Mucosa of descending colon (tissue), 3 donors: ENCODE data around the gene SPIB. TPM values are rescaled to one million over a fixed set of nuclear protein-coding genes. Genes with fewer than 3 reads are reported as not detected.
"Not testable (repeated sequence)": the region's sequence is repeated elsewhere in the genome, so short reads cannot be mapped to it uniquely, and the experiment has no call there.

Experiments used
- ATAC-seq: fragments of 200-7000 bp; cut with Tn5 transposase; one replicate; pipeline ENCODE4 v1.9.1; 2020; ENCODE audit warnings: mild to moderate bottlenecking, moderate library complexity
- DNase-seq, 3 donors: peaks; one replicate each; pipeline ENCODE4 v3.0.0-alpha.2; 2020
- H3K36me3 ChIP-seq: fragments of 200-600 bp; one replicate; pipeline ENCODE4 v1.8.0; 2021; ENCODE audit warnings: low read depth, mild to moderate bottlenecking
- H3K4me1 ChIP-seq: fragments of 200-600 bp; one replicate; pipeline ENCODE4 v1.8.0; 2021; ENCODE audit warnings: low read depth, mild to moderate bottlenecking
- H3K4me3 ChIP-seq: fragments of 200-600 bp; one replicate; pipeline ENCODE4 v1.8.0; 2021; ENCODE audit warnings: mild to moderate bottlenecking
- H3K9me3 ChIP-seq: fragments of 200-600 bp; one replicate; pipeline ENCODE4 v1.8.0; 2021; ENCODE audit warnings: mild to moderate bottlenecking
- intact Hi-C, 2 donors: fragments of 100-400 bp; cut with DNase I in 1 of 2; cut with micrococcal nuclease in 1 of 2; formaldehyde crosslinking; loops; one replicate each; pipeline versions ENCODE4 v1.11.0 to v1.11.1; 2022; cut with DNase I, micrococcal nuclease
- total RNA-seq, 3 donors: library from RNA; stranded (reverse); fragmentation: NEBNext Ultra II Directional in 2 of 3; extraction: Animal tissue kit (Norgen Biotek cat#: 25700) in 2 of 3; gene quantifications; one replicate each; pipeline versions ENCODE4 v1.2.1 to v1.2.4, GENCODE V29; 2021 to 2023
- TF ChIP-seq, protein P1 (sequence below): fragments of 200-600 bp; IDR thresholded peaks from one replicate; pipeline ENCODE4 v1.8.0; 2022; ENCODE audit warnings: antibody characterized with exemption, mild to moderate bottlenecking
- donor health status: DM: no; HTN: no; CAD: no; lungs with moderate emphysema.
- donor health status: DM: no; HTN: no; CAD: no.
- donor health status: DM: no; HTN: yes; CAD: no.

SPIB gene
- total RNA-seq, 3 donors from 2014 or later, result 21.5 to 83.1 (median 61.6) TPM

DNA sequence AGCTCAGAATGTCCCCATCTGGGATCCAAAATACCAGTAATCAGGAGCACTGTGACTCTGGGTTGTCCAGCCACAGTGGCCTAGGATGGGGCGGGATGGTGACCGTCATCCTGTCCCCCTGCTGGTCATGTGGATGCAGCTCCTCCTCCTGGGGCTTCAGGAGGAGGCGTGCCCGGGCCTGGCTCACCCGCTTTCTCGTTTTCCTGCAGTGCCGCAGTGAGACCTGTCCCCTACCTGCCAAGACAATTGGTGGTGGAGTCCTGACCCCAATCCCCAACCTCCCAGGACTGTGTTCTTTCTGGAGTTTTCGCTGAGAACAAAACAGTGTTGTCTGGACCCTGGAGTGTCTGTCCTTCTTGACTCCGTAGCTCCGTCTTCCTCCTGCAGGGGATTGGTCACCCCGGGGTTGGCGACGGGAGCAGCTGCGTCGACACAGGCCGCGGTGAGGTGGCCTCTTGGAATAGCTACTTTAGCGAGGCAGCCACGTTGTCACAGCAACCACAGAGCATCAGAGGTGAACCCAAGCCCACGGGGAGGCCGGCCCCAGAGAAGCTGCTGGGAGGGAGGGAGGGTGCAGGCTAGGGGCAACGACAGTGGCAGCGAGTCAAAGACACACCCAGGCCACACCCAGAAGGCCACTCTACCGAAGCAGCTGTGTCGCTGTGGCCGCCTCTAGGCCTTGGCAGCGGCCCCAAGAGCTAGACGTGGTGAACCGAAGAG, 47.4 kb downstream of the SPIB start:
- DNase-seq (peak; percentile 75 to 79 (median 76)), ATAC-seq (peak; percentile 90)
- Histone ChIP-seq H3K4me3 (no peak overlapping the region), H3K36me3 (no peaks in the 10 kb centered on the region), H3K9me3 (no peaks in the 10 kb centered on the region), H3K4me1 (no peaks in the 10 kb centered on the region)
- intact Hi-C loops, result loop anchor here in 1 of 2 donors (10.0 kb wide), 1 partner anchor 101 kb away; the partner anchor contains the start of gene NAPSA
- TF ChIP-seq, protein P1, sequence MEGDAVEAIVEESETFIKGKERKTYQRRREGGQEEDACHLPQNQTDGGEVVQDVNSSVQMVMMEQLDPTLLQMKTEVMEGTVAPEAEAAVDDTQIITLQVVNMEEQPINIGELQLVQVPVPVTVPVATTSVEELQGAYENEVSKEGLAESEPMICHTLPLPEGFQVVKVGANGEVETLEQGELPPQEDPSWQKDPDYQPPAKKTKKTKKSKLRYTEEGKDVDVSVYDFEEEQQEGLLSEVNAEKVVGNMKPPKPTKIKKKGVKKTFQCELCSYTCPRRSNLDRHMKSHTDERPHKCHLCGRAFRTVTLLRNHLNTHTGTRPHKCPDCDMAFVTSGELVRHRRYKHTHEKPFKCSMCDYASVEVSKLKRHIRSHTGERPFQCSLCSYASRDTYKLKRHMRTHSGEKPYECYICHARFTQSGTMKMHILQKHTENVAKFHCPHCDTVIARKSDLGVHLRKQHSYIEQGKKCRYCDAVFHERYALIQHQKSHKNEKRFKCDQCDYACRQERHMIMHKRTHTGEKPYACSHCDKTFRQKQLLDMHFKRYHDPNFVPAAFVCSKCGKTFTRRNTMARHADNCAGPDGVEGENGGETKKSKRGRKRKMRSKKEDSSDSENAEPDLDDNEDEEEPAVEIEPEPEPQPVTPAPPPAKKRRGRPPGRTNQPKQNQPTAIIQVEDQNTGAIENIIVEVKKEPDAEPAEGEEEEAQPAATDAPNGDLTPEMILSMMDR, result no peak

DNA sequence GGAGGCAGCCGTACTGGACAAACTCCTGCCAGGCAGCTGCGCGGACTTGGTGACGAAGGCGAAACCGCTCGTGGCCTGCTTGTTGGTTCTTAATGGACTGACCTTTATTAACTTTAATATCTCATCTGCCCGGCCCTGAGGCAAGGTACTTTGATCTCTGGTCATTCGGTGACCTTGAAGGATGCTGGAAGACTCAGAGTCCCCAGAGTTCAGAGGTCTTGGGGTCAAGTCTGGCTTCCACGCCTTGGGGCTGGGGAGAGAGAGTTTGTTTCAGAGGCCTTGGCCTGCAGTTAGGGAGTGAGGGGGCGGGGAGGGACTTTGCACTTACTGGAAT, 47.9 kb downstream of the SPIB start:
- TF ChIP-seq, protein P1, result no peak
- DNase-seq, result peak in 1 of 3 donors; percentile 29
- Histone ChIP-seq H3K4me3 (no peak overlapping the region), H3K36me3 (no peaks in the 10 kb centered on the region), H3K4me1 (no peaks in the 10 kb centered on the region), H3K9me3 (no peaks in the 10 kb centered on the region)
- intact Hi-C loops, result loop anchor here in 1 of 2 donors (10.0 kb wide), 1 partner anchor 102 kb away; the partner anchor contains the start of gene NAPSA
- no peak for ATAC-seq

DNA sequence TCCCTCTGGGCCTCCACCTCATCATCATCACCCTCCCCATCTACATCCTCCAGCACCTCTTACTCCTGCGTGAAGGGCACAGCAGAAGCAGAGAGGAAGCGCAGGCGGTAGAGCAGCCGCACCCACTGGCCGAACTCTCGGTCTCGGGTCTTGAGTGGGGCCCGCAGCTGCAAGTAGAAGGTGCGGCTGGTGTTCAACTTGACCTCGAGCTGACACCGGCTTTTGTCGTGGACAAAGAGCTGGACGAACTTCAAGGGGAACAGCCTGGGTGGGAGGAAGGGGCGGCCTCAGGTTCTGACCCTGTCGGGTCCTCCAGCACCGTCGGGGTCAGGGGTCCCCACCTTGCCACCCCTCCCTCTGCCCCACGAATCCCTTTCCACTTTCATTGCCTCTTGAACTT, 48.8 kb downstream of the SPIB start:
- intact Hi-C loops, result loop anchor here in 1 of 2 donors (10.0 kb wide), 1 partner anchor 103 kb away; the partner anchor contains the start of gene NAPSA
- ATAC-seq (no peak), DNase-seq (no peak)
- TF ChIP-seq, protein P1, result no peak
- Histone ChIP-seq H3K4me1 (no peaks in the 10 kb centered on the region), H3K4me3 (no peak overlapping the region), H3K9me3 (no peaks in the 10 kb centered on the region), H3K36me3 (no peaks in the 10 kb centered on the region)

DNA sequence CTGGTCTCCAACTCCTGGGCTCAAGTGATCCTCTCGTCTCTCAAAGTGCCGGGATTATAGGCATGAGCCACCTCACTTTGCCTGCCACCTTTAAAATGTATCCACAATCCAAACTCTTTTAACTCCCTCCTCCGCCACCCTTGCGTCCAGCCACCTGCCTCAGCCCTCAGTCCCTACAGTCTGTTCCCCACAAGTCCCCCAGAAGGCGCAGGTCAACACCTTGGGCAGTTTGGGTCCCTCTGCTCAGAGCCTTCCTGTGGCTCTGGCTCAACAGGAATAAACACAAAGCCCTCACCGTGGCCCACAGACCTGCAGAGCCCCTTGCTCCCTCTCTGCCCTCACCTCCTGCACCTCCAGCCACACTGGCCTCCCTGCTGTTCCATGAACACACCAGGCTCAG, 50.1 kb downstream of the SPIB start:
- TF ChIP-seq, protein P1, result no peak
- intact Hi-C loops, result loop anchor here in 1 of 2 donors (10.0 kb wide), 1 partner anchor 104 kb away; the partner anchor contains the start of gene NAPSA
- ATAC-seq, result no peak
- no peak for DNase-seq
- Histone ChIP-seq H3K4me3 (no peak overlapping the region), H3K36me3 (no peaks in the 10 kb centered on the region), H3K4me1 (no peaks in the 10 kb centered on the region), H3K9me3 (no peaks in the 10 kb centered on the region)

DNA sequence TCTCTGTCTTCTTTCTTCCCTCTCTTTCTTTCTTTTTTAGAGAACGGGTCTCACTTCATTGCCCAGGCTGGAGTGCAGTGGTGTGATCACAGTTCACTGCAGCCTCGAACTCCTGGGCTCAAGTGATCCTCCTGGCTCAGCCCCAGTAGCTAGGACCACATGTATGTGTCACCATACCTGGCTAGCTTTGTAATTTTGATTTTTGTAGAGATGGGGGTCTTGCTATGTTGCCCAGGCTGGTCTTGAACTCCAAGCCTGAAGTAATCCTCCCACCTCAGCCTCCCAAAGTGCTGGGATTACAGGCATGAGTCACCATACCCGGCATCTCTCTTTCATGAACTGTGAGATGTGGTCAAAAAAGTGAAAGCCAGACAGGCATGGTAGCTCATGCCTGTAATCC, 54.6 kb downstream of the SPIB start:
- H3K4me3 ChIP-seq, H3K9me3 ChIP-seq, DNase-seq, intact Hi-C loops, ATAC-seq, H3K36me3 ChIP-seq, H3K4me1 ChIP-seq: not testable (repeated sequence)

DNA sequence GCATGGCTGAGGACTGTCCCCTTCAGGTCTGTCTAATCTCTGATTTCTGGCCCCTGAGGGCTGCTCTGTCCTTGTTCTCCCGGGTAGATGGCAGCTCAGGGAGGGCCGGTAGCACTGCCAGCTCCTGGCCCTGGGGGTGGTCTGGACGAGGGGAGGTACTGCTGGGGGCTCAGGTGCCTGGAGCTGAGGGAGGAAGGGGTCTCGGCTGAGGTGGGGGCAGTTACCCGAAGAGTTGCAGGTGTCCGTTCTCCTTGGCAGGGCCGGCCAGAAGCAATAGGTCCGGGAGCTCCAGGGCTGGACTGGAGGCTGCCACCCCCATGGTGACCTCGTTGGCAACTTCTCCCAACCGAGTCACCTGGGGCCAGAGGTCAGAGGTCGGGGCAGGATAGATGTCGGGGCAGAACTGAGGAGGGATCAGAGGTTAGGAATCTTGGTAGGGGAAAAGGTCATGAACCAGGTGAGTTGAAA, 56.4 kb downstream of the SPIB start:
- no peak for ATAC-seq

More for the DNA sequence above, 56.4 kb downstream of the SPIB start:
- TF ChIP-seq, protein P1, result no peak
- intact Hi-C loops, result no loop called here
- no peak for DNase-seq
- Histone ChIP-seq H3K4me1 (peaks cover 10% of the 10 kb centered on the region), H3K9me3 (no peaks in the 10 kb centered on the region), H3K4me3 (no peak overlapping the region), H3K36me3 (no peaks in the 10 kb centered on the region)
